Neuronal stem cell (in vitro differentiated cells): ENCODE results near the gene GFRA4.
A peak's percentile ranks its signal among the peaks of the same experiment; 100 is the strongest.

Experiments used
- DNase-seq: peaks from one replicate; pipeline ENCODE4 v3.0.0-alpha.2; 2013; ENCODE audit warnings: low spot score
- H2AFZ ChIP-seq: one replicate; pipeline ENCODE4 v1.6.1; 2013; ENCODE audit warnings: mild to moderate bottlenecking, low read length, inconsistent platforms
- H2AK5ac ChIP-seq: 2 replicates; pipeline ENCODE4 v1.6.1; 2013; ENCODE audit warnings: low read depth, mild to moderate bottlenecking, inconsistent platforms, low read length, moderate library complexity, mixed read lengths
- H2BK120ac ChIP-seq: 2 replicates; pipeline ENCODE4 v1.6.1; 2013; ENCODE audit warnings: low read depth, mild to moderate bottlenecking, inconsistent platforms, low read length, moderate library complexity, mixed read lengths
- H2BK12ac ChIP-seq: one replicate; pipeline ENCODE4 v1.6.1; 2013; ENCODE audit warnings: low read length, inconsistent platforms
- H2BK15ac ChIP-seq: 2 replicates; pipeline ENCODE4 v1.6.1; 2013; ENCODE audit warnings: mild to moderate bottlenecking, low read length, inconsistent platforms, mixed read lengths
- H2BK5ac ChIP-seq: one replicate; pipeline ENCODE4 v1.6.1; 2013; ENCODE audit warnings: inconsistent platforms, mild to moderate bottlenecking, low read length, moderate library complexity
- H3K14ac ChIP-seq: one replicate; pipeline ENCODE4 v1.6.1; 2013; ENCODE audit warnings: low read length, inconsistent platforms
- H3K18ac ChIP-seq: 2 replicates; pipeline ENCODE4 v1.6.1; 2013; ENCODE audit warnings: low read length, inconsistent platforms
- H3K23ac ChIP-seq: 2 replicates; pipeline ENCODE4 v1.6.1; 2013; ENCODE audit warnings: low read depth, mild to moderate bottlenecking, mixed read lengths, low read length, inconsistent platforms; ENCODE audit not compliant: poor library complexity
- H3K27ac ChIP-seq: replicated peaks from 3 replicates; pipeline ENCODE4 v1.5.1; 2013; ENCODE audit warnings: low read length, inconsistent platforms
- H3K27me3 ChIP-seq, 3 experiments: 2 replicates each; pipeline ENCODE4 v1.6.1; 2013; ENCODE audit warnings: low read length in 3 of 3, mild to moderate bottlenecking in 2 of 3, inconsistent platforms in 1 of 3, low read depth in 1 of 3, mixed read lengths in 1 of 3, moderate library complexity in 1 of 3; ENCODE audit not compliant: control insufficient read depth in 3 of 3, insufficient read depth in 3 of 3
- H3K36me3 ChIP-seq, 2 donors: replicated peaks in 1 of 2; 2 replicates each; pipeline ENCODE4 v1.6.1; 2013; ENCODE audit warnings: low read length in 2 of 2; ENCODE audit not compliant: control insufficient read depth in 2 of 2, insufficient read depth in 2 of 2
- H3K4ac ChIP-seq: 2 replicates; pipeline ENCODE4 v1.6.1; 2013; ENCODE audit warnings: inconsistent platforms, mild to moderate bottlenecking, low read length, moderate library complexity
- H3K4me1 ChIP-seq, 2 donors: 1 replicate in 1 of 2; 2 replicates in 1 of 2; pipeline ENCODE4 v1.6.1; 2013; ENCODE audit warnings: low read length in 2 of 2, low read depth in 1 of 2; ENCODE audit not compliant: control insufficient read depth in 2 of 2, insufficient read depth in 1 of 2
- H3K4me2 ChIP-seq: one replicate; pipeline ENCODE4 v1.6.1; 2013; ENCODE audit warnings: mild to moderate bottlenecking, low read length, inconsistent platforms; ENCODE audit not compliant: insufficient read depth, poor library complexity, severe bottlenecking
- H3K4me3 ChIP-seq, 2 donors: 2 replicates each; pipeline ENCODE4 v1.5.1; 2013; ENCODE audit warnings: low read length in 2 of 2, mild to moderate bottlenecking in 2 of 2, inconsistent platforms in 1 of 2, moderate library complexity in 1 of 2
- H3K79me1 ChIP-seq: one replicate; pipeline ENCODE4 v1.6.1; 2013; ENCODE audit warnings: low read depth, mild to moderate bottlenecking, inconsistent platforms, low read length, moderate library complexity
- H3K9ac ChIP-seq: one replicate; pipeline ENCODE4 v1.6.1; 2013; ENCODE audit warnings: mild to moderate bottlenecking, low read depth, low read length, inconsistent platforms; ENCODE audit not compliant: poor library complexity
- H3K9me3 ChIP-seq, 2 donors: replicated peaks in 1 of 2; 2 replicates each; pipeline versions ENCODE3 to v1.6.1; 2013; ENCODE audit warnings: low read length in 2 of 2, mild to moderate bottlenecking in 2 of 2, inconsistent platforms in 1 of 2, low read depth in 1 of 2, mixed read lengths in 1 of 2, moderate library complexity in 1 of 2; ENCODE audit not compliant: control insufficient read depth in 2 of 2, insufficient read depth in 1 of 2
- H4K8ac ChIP-seq: one replicate; pipeline ENCODE4 v1.6.1; 2013; ENCODE audit warnings: low read depth, mild to moderate bottlenecking, inconsistent platforms, low read length, moderate library complexity
- H4K91ac ChIP-seq: one replicate; pipeline ENCODE4 v1.6.1; 2013; ENCODE audit warnings: low read length, low read depth, mild to moderate bottlenecking, inconsistent platforms; ENCODE audit not compliant: poor library complexity
- WGBS, 2 donors: extraction: QIAGEN DNeasy Blood & Tissue Kit; methylation state at CpG; one replicate each; pipeline ENCODE4 v1.1.7; 2013; ENCODE audit warnings: missing lambda C conversion rate in 2 of 2, mixed read lengths in 1 of 2; ENCODE audit not compliant: insufficient read length in 2 of 2, insufficient replicate concordance in 1 of 2; ENCODE audit errors: extremely low coverage in 2 of 2; 5-methylcytosine and 5-hydroxymethylcytosine counted together

The GFRA4 gene

DNA sequence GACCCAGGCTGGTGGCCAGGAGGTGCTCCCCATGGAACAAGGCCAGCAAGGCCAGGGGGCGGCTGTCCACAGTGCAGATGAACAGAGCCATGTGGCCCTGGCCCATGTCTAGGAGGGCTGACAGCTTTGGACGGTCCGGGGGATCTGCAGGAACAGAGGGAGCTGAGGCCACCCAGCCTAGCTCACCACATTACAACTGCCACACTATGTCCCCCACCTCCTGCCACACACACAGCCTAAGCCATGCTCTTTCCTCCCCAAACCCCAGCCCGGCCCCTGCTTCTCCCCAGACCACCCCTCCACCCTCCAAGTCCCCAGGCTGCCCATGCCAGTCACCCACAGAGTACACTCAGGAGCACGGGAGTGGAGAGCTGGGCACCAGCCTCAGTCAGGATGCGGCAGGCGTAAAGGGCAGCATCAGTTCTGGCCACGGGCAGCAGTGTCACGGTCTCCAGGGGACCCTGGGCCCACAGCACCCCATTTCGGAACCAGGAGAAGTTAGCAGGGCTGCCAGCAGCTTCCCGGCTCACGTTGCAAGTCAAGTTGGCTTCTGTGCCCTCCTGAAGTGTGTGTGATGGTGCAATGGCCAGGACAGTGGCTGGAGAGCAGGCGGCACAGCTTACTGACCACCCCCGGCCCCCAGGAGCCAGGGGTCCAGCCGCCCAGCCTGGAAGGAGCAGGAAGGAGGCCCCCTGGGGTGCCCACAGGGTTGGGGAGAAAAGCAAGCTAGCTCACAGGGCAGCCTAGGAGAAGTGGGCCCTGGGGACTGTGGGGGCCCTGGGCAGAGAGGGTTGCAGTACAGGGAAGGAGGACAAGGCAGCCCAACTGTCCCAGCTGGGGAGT, 33.8 kb upstream of the GFRA4 start:
- no peak for DNase-seq
- Histone ChIP-seq H3K18ac (peak overlapping the region; percentile 71), H3K14ac (peak overlapping the region; percentile 47), H3K36me3 (no peaks in the 10 kb centered on the region), H4K8ac (peak overlapping the region; percentile 23), H3K9me3 (peaks cover 0 to 6% of the 10 kb centered on the region in 2 donors), H3K4me1 (no peaks in the 10 kb centered on the region), H2BK12ac (peak overlapping the region; percentile 22), H2BK5ac (no peak overlapping the region), H2BK120ac (no peak overlapping the region), H2BK15ac (no peak overlapping the region), H3K27ac (no peak overlapping the region), H3K4me2 (no peak overlapping the region), H3K27me3 (peaks cover 0 to 6% (median 0%) of the 10 kb centered on the region in 3 experiments), H2AFZ (no peak overlapping the region), H3K4me3 (no peak overlapping the region), H3K9ac (no peak overlapping the region), H3K4ac (no peak overlapping the region), H3K79me1 (no peaks in the 10 kb centered on the region), H3K23ac (no peak overlapping the region), H2AK5ac (peak overlapping the region; percentile 94), H4K91ac (no peak overlapping the region)
- no CpG with 5 or more reads among the region's 15 CpGs for WGBS, 2 donors

DNA sequence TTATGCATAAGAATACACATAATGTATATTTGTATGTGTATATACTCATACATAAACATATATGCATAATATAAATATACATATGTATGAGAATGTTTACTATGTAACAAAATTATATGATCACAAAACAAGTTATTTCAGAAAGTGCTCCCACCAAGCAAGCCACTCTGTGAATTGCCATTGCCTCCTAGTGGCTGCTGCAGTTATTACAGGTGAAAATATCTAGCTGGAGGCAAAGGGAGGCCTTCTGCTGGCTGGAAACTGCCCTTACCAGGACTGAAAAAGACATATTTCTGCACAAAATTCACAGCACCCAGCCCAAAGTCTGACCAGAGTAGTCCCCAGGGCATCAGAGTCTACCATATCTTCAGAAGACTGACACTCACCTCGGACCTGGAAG, 33.0 kb upstream of the GFRA4 start:
- H2BK12ac ChIP-seq = no peak overlapping the region
- H2AK5ac ChIP-seq = no peak overlapping the region
- WGBS, 2 donors = no CpG with 5 or more reads among the region's 1 CpG
- no peak overlapping the region for H2BK15ac ChIP-seq
- H3K14ac ChIP-seq = no peak overlapping the region
- H4K91ac ChIP-seq = no peak overlapping the region
- no peak overlapping the region for H3K18ac ChIP-seq
- no peak overlapping the region for H2AFZ ChIP-seq
- no peaks in the 10 kb centered on the region for H3K4me1 ChIP-seq
- H3K23ac ChIP-seq = no peak overlapping the region
- no peak overlapping the region for H3K4me3 ChIP-seq
- H2BK120ac ChIP-seq = no peak overlapping the region
- no peaks in the 10 kb centered on the region for H3K79me1 ChIP-seq
- H3K27ac ChIP-seq = no peak overlapping the region
- H3K27me3 ChIP-seq = peaks cover 0 to 6% (median 0%) of the 10 kb centered on the region in 3 experiments
- H2BK5ac ChIP-seq = no peak overlapping the region
- no peak overlapping the region for H3K4ac ChIP-seq
- peaks cover 0 to 6% of the 10 kb centered on the region in 2 donors for H3K9me3 ChIP-seq
- no peak overlapping the region for H4K8ac ChIP-seq
- no peaks in the 10 kb centered on the region for H3K36me3 ChIP-seq
- H3K9ac ChIP-seq = no peak overlapping the region
- no peak for DNase-seq
- H3K4me2 ChIP-seq = no peak overlapping the region

DNA sequence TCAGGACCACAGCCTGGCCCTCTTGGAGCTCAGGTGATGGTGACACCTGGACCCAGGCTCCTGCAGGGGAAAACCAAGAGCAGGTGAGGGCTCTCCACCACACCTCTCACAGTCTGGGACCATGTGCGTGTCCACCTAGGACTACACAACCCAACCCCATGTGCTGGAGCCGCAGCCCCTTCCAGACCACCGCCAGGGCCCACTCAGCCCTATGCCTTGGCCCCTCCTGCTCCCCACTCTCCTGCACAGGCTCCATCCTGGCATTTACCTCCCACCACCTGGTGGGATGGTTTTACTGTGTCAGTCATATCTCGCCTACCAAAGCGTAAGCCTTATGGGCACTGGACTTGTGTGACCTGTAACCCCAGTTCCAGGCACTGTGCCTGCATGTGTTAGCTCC, 31.7 kb upstream of the GFRA4 start:
- Histone ChIP-seq H2BK15ac (no peak overlapping the region), H3K9me3 (peaks cover 0 to 6% of the 10 kb centered on the region in 2 donors), H4K8ac (no peak overlapping the region), H2AK5ac (no peak overlapping the region), H4K91ac (no peak overlapping the region), H3K36me3 (no peaks in the 10 kb centered on the region), H3K79me1 (no peaks in the 10 kb centered on the region), H3K9ac (no peak overlapping the region), H3K4me3 (no peak overlapping the region), H2BK12ac (no peak overlapping the region), H2BK120ac (no peak overlapping the region), H3K4ac (no peak overlapping the region), H3K4me2 (no peak overlapping the region), H3K4me1 (no peaks in the 10 kb centered on the region), H3K27me3 (peaks cover 0 to 12% (median 0%) of the 10 kb centered on the region in 3 experiments), H3K18ac (peak overlapping the region; percentile 28), H3K27ac (no peak overlapping the region), H2AFZ (no peak overlapping the region), H3K14ac (no peak overlapping the region), H2BK5ac (peak overlapping the region; percentile 19), H3K23ac (no peak overlapping the region)
- no peak for DNase-seq
- no CpG with 5 or more reads among the region's 5 CpGs for WGBS, 2 donors

DNA sequence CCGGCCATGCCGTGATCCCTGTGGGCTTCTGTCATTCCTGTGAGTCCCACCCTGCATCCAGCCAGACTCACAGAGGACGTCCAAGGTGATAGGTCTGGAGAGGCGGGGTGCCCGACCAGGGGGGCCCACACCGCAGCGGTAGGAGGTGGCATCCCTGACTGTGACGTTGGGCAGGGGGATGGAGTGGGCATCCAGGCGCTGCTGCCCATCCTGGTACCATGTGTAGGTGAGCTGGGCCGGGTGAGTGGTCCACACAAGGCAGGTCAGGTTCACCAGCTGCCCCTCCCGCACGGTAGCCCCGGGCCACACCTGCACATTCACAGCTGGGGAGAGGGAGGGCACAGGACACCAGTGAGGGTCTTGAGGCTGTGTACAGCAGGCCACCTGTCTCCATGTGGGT, 30.2 kb upstream of the GFRA4 start:
- H3K4ac ChIP-seq = no peak overlapping the region
- no peak for DNase-seq
- no peak overlapping the region for H3K4me2 ChIP-seq
- peak overlapping the region; percentile 36 for H3K9ac ChIP-seq
- peak overlapping the region in 1 of 2 donors; percentile 22 for H3K4me3 ChIP-seq
- H3K9me3 ChIP-seq = peaks cover 0 to 6% of the 10 kb centered on the region in 2 donors
- peaks cover 0 to 14% (median 0%) of the 10 kb centered on the region in 3 experiments for H3K27me3 ChIP-seq
- H3K18ac ChIP-seq = no peak overlapping the region
- no peak overlapping the region for H3K27ac ChIP-seq
- no CpG with 5 or more reads among the region's 13 CpGs for WGBS, 2 donors
- no peak overlapping the region for H2BK5ac ChIP-seq
- peak overlapping the region; percentile 16 for H2BK15ac ChIP-seq
- peak overlapping the region; percentile 87 for H2BK120ac ChIP-seq
- no peaks in the 10 kb centered on the region for H3K36me3 ChIP-seq
- H4K8ac ChIP-seq = peak overlapping the region; percentile 26
- no peak overlapping the region for H2BK12ac ChIP-seq
- no peak overlapping the region for H3K14ac ChIP-seq
- peak overlapping the region; percentile 88 for H2AK5ac ChIP-seq
- no peaks in the 10 kb centered on the region for H3K79me1 ChIP-seq
- H3K23ac ChIP-seq = no peak overlapping the region
- no peaks in the 10 kb centered on the region for H3K4me1 ChIP-seq
- no peak overlapping the region for H4K91ac ChIP-seq
- no peak overlapping the region for H2AFZ ChIP-seq
